Measurements from ENCODE around the gene PRKCA. TPM values are rescaled to one million over a fixed set of nuclear protein-coding genes. Genes with fewer than 3 reads are reported as not detected.

PRKCA gene
- total RNA-seq, 1 donor from 2014 or later, result 15.5 TPM

- intact Hi-C loops (cut with DNase I), result no loop called here
- Histone ChIP-seq H3K9me3 (no peaks in the 10 kb centered on the region), H3K27me3 (no peaks in the 10 kb centered on the region), H3K4me1 (no peaks in the 10 kb centered on the region), H3K27ac (no peak overlapping the region), H3K4me3 (no peak overlapping the region), H3K36me3 (no peaks in the 10 kb centered on the region)
- TF ChIP-seq CTCF (IDR thresholded peaks at IDR 0.05), result no peak
- TF ChIP-seq POLR2AphosphoS5 (IDR thresholded peaks at IDR 0.05; ENCODE audit: insufficient read depth in 1 of 2, low read depth in 1 of 2), result no peak
- TF ChIP-seq POLR2A (IDR thresholded peaks at IDR 0.05), result no peak
- no peak for DNase-seq (ENCODE audit: extremely low spot score in 2 of 2)
These were observed 452.9 kb downstream of the PRKCA start for GRCh38 chr17:66755101-66755943.

GRCh38 chr17:66755944-66756290 lies 453.5 kb downstream of the PRKCA start:
- H3K9me3 ChIP-seq, result no peaks in the 10 kb centered on the region
- TF ChIP-seq POLR2A (IDR thresholded peaks at IDR 0.05), result no peak
- no peak for TF ChIP-seq POLR2AphosphoS5 (IDR thresholded peaks at IDR 0.05; ENCODE audit: insufficient read depth in 1 of 2, low read depth in 1 of 2)
- TF ChIP-seq CTCF (IDR thresholded peaks at IDR 0.05), result no peak
- H3K36me3 ChIP-seq, result no peaks in the 10 kb centered on the region
- no peak overlapping the region for H3K27ac ChIP-seq
- DNase-seq (ENCODE audit: extremely low spot score in 2 of 2), result no peak
- H3K4me3 ChIP-seq, result no peak overlapping the region
- no peaks in the 10 kb centered on the region for H3K27me3 ChIP-seq
- no peaks in the 10 kb centered on the region for H3K4me1 ChIP-seq
- intact Hi-C loops (cut with DNase I), result no loop called here

GRCh38 chr17:66760324-66760723 lies 457.9 kb downstream of the PRKCA start:
- no peak for TF ChIP-seq POLR2A (IDR thresholded peaks at IDR 0.05)
- TF ChIP-seq POLR2AphosphoS5 (IDR thresholded peaks at IDR 0.05; ENCODE audit: insufficient read depth in 1 of 2, low read depth in 1 of 2), result no peak
- TF ChIP-seq CTCF (IDR thresholded peaks at IDR 0.05), result no peak
- H3K27ac ChIP-seq, result no peak overlapping the region
- H3K4me3 ChIP-seq, result no peak overlapping the region
- DNase-seq (ENCODE audit: extremely low spot score in 2 of 2), result no peak
- intact Hi-C loops (cut with DNase I), result no loop called here
- H3K9me3 ChIP-seq, result no peaks in the 10 kb centered on the region
- H3K36me3 ChIP-seq, result no peaks in the 10 kb centered on the region
- no peaks in the 10 kb centered on the region for H3K4me1 ChIP-seq
- no peaks in the 10 kb centered on the region for H3K27me3 ChIP-seq

GRCh38 chr17:66762276-66762675 lies 459.9 kb downstream of the PRKCA start:
- Histone ChIP-seq H3K36me3 (no peaks in the 10 kb centered on the region), H3K4me3 (no peak overlapping the region), H3K27ac (no peak overlapping the region), H3K27me3 (no peaks in the 10 kb centered on the region), H3K9me3 (no peaks in the 10 kb centered on the region), H3K4me1 (no peaks in the 10 kb centered on the region)
- no peak for TF ChIP-seq POLR2AphosphoS5 (IDR thresholded peaks at IDR 0.05; ENCODE audit: insufficient read depth in 1 of 2, low read depth in 1 of 2)
- TF ChIP-seq CTCF (IDR thresholded peaks at IDR 0.05), result no peak
- no peak for TF ChIP-seq POLR2A (IDR thresholded peaks at IDR 0.05)
- no peak for DNase-seq (ENCODE audit: extremely low spot score in 2 of 2)
- intact Hi-C loops (cut with DNase I), result no loop called here

- Histone ChIP-seq H3K4me1 (no peaks in the 10 kb centered on the region), H3K4me3 (no peak overlapping the region), H3K9me3 (no peaks in the 10 kb centered on the region), H3K27ac (no peak overlapping the region), H3K36me3 (no peaks in the 10 kb centered on the region), H3K27me3 (no peaks in the 10 kb centered on the region)
- no peak for DNase-seq (ENCODE audit: extremely low spot score in 2 of 2)
- intact Hi-C loops (cut with DNase I), result no loop called here
- TF ChIP-seq CTCF (IDR thresholded peaks at IDR 0.05), result no peak
These were observed 460.6 kb downstream of the PRKCA start for GRCh38 chr17:66763056-66763455.

Measured in vagina (tissue), 2 donors.